B cell (primary cell): ENCODE results near the gene CLGN.

ENCODE experiments used
- EZH2 ChIP-seq: IDR thresholded peaks from 2 replicates; pipeline ENCODE4 v1.6.1; 2012; ENCODE audit warnings: borderline replicate concordance, low read depth, mild to moderate bottlenecking, moderate library complexity, low read length; ENCODE audit not compliant: insufficient read depth, poor library complexity, severe bottlenecking
- TF ChIP-seq, protein P1 (sequence below): fragments of 200-600 bp; IDR thresholded peaks from one replicate; pipeline ENCODE4 v1.8.0; 2022; ENCODE audit warnings: antibody characterized with exemption, mild to moderate bottlenecking

DNA sequence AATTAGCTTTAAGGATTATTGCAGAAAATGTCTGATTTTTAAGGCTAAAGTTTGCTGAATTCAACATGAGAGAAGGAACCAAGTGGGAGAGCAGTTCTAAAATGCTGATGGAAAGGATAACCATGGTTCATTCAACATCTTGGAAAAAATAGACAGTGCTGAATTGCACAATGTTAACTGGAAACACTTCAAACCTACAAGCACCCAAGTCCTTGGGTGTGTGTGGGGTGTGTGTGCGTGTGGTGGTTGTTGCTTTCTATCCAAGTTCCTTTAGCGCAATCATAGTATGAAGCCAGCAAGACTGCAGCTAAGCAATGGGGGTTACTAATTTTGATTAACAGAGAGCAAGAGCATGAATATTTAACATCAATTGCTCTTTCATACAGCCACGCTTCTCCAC is 83.3 kb downstream of the CLGN start:
- TF ChIP-seq, protein P1, sequence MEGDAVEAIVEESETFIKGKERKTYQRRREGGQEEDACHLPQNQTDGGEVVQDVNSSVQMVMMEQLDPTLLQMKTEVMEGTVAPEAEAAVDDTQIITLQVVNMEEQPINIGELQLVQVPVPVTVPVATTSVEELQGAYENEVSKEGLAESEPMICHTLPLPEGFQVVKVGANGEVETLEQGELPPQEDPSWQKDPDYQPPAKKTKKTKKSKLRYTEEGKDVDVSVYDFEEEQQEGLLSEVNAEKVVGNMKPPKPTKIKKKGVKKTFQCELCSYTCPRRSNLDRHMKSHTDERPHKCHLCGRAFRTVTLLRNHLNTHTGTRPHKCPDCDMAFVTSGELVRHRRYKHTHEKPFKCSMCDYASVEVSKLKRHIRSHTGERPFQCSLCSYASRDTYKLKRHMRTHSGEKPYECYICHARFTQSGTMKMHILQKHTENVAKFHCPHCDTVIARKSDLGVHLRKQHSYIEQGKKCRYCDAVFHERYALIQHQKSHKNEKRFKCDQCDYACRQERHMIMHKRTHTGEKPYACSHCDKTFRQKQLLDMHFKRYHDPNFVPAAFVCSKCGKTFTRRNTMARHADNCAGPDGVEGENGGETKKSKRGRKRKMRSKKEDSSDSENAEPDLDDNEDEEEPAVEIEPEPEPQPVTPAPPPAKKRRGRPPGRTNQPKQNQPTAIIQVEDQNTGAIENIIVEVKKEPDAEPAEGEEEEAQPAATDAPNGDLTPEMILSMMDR = no peak
- TF ChIP-seq EZH2 = no peak
